GM18867 (cell line): Measurements from ENCODE around the gene ATP2A1.
"Not testable (repeated sequence)": the region's sequence is repeated elsewhere in the genome, so short reads cannot be mapped to it uniquely, and the experiment has no call there.

ENCODE experiments used
- ATAC-seq: cut with Tn5 transposase; IDR thresholded peaks from one replicate; pipeline ENCODE4 v1.9.1; 2021; ENCODE audit warnings: mild to moderate bottlenecking, moderate library complexity; ENCODE audit not compliant: unreplicated experiment

The ATP2A1 gene

GRCh38 chr16:28858421-28858820 lies 19.9 kb upstream of the ATP2A1 start:
- ATAC-seq = no peak

- ATAC-seq = no peak
Observed at GRCh38 chr16:28859326-28859725, 19.0 kb upstream of the ATP2A1 start.

GRCh38 chr16:28863929-28864793 lies 14.1 kb upstream of the ATP2A1 start:
- ATAC-seq = no peak

GRCh38 chr16:28865001-28865688 lies 13.1 kb upstream of the ATP2A1 start:
- ATAC-seq = no peak

- no peak for ATAC-seq
Observed at GRCh38 chr16:28865722-28866453, 12.4 kb upstream of the ATP2A1 start.

GRCh38 chr16:28866454-28866804 lies 11.9 kb upstream of the ATP2A1 start:
- ATAC-seq = no peak

- no peak for ATAC-seq
Observed at GRCh38 chr16:28867241-28867640, 11.0 kb upstream of the ATP2A1 start.

- not testable (repeated sequence) for ATAC-seq
Observed at GRCh38 chr16:28867646-28868045, 10.6 kb upstream of the ATP2A1 start.

GRCh38 chr16:28869201-28869600 lies 9.1 kb upstream of the ATP2A1 start:
- ATAC-seq = no peak

GRCh38 chr16:28872952-28873351 lies 5.3 kb upstream of the ATP2A1 start:
- ATAC-seq = no peak

GRCh38 chr16:28873543-28874201 lies 4.6 kb upstream of the ATP2A1 start:
- ATAC-seq = no peak

GRCh38 chr16:28874406-28874805 lies 3.9 kb upstream of the ATP2A1 start:
- ATAC-seq = no peak

GRCh38 chr16:28875134-28876018 lies 2.9 kb upstream of the ATP2A1 start:
- no peak for ATAC-seq

- no peak for ATAC-seq
Observed at GRCh38 chr16:28876019-28876659, 2.1 kb upstream of the ATP2A1 start.

- ATAC-seq = no peak
Observed at GRCh38 chr16:28876973-28877654, 1.2 kb upstream of the ATP2A1 start.

GRCh38 chr16:28877655-28878000 lies 660 bp upstream of the ATP2A1 start:
- ATAC-seq = no peak

- peak; percentile 33 for ATAC-seq
Observed at GRCh38 chr16:28879261-28879840, 1.1 kb downstream of the ATP2A1 start.

- peak; percentile 83 for ATAC-seq
Observed at GRCh38 chr16:28879841-28880588, 1.7 kb downstream of the ATP2A1 start.
